IPS-18c (cell line): Measurements from ENCODE around the gene POLDIP2.

Source experiments
- H3K4me3 ChIP-seq: 2 replicates; pipeline ENCODE4 v1.7.0; 2013; ENCODE audit warnings: low read depth, mild to moderate bottlenecking, low read length, moderate library complexity; ENCODE audit not compliant: insufficient read depth
- H3K9me3 ChIP-seq: one replicate; pipeline ENCODE4 v1.6.1; 2013; ENCODE audit warnings: mild to moderate bottlenecking, low read length, moderate library complexity; ENCODE audit not compliant: control insufficient read depth, insufficient read depth

Gene POLDIP2

DNA sequence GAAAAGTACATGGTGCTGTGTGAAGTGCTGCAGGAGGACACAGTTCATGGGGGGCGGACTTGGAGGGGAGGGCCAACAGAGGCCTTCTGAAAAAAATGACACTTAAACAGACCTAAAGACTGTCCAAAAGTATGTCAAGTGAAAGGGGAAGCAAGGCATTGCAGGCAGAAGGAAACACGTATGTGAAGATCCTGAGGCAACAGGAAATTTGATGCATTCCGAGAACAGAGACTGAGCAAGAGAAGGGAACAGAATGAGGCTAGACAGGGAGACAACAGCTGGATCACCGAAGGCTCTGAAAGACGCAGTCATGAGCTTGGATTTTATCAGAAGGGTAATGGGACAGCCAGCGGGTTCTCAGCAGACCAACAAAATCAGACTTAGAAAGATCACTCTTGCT lies 23.2 kb downstream of the POLDIP2 start:
- Histone ChIP-seq H3K4me3 (peak overlapping the region; percentile 93), H3K9me3 (no peaks in the 10 kb centered on the region)

DNA sequence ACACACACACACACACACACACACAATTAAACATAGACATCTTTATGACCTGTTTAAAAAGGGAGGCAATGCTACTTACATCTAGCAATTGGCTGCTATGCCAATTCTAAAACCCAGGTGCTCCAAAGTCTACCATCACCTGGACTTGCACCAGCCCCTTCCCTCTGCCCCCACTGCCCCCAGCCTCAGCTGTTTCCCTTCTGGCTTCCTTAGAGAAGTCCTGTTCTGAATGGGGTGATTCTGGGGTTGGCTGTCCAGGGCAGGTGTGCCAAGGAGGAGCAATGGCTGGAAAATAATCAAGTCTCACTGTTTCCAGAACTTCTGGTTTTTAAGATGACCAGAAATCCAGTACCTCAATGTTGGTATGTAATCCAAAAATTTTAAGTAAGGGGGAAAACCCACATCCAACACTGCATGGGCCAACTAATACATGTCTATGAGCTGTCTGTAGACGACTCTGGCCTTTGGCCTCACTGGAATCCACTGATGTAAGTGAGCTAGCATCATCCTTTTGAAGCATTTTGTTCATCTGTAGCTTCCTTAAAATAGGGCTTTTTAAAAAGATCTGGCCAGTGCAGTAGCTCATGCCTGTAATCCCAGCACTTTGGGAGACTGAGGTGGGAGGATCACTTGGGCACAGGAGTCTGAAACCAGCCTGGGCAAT lies 24.1 kb downstream of the POLDIP2 start:
- H3K9me3 ChIP-seq: no peaks in the 10 kb centered on the region
- no peak overlapping the region for H3K4me3 ChIP-seq

DNA sequence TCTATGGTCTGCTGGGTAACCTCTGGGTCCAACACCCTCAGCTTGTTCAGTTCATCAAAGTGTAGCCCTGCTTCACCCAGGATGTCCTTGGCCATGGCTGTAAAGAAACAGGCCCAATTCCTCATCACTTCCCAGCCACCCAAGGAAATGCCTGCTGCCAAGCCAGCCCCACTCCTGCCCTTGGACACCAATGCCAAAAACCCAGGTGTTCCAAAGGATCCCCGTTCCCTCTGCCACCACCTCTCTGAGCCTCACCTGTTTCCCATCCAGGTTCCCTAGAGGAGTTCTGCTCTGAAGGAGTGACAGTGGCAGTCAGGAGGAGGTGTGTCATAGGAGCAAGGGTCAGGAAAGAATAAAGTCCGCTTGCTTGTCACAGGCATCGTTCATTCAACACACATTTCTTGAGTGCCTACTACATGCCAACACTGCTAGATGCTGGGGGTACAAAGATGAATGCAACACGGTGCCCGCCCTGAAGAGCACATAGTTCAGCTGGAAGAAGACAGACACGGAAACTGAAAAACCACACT lies 25.4 kb downstream of the POLDIP2 start:
- Histone ChIP-seq H3K9me3 (no peaks in the 10 kb centered on the region), H3K4me3 (no peak overlapping the region)

DNA sequence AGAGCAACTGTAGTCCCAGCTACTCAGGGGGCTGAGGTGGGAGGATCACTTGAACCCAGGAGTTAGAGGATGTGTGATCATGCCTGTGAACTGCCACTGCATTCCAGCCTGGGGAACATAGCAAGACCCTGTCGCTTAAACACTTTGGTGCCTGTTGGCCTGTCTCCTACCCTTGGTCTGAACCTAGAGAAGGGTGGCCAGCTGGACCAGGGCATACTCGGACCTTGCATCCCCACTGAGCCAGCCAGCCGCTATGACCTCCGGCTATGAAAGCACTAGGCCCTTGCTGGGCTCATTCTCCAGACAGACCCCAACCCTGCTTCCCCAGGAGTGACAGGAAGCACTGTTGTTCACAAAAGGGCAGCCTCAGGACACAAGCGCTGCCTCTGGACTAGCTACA lies 26.7 kb downstream of the POLDIP2 start:
- Histone ChIP-seq H3K4me3 (no peak overlapping the region), H3K9me3 (peaks cover 2% of the 10 kb centered on the region)

DNA sequence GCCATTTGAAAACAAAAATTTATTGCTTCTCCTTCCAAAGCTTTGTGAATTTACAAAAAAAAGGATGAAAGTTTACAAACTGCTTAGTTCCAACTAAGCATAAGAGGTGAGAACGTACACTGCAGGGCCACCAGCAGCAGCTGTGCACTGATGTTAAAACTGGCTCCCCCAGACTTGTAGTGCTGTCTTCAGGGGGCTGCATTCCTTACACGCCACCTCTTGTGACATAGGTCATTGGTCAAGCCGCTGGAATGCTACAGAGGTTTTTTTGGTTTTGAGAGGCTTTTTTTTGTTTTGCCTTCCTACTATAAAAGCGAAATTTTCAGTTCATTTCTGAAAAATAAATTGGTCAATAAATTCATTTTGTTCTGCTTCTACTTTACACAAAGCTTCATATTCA lies 29.0 kb downstream of the POLDIP2 start:
- Histone ChIP-seq H3K9me3 (peaks cover 2% of the 10 kb centered on the region), H3K4me3 (no peak overlapping the region)

DNA sequence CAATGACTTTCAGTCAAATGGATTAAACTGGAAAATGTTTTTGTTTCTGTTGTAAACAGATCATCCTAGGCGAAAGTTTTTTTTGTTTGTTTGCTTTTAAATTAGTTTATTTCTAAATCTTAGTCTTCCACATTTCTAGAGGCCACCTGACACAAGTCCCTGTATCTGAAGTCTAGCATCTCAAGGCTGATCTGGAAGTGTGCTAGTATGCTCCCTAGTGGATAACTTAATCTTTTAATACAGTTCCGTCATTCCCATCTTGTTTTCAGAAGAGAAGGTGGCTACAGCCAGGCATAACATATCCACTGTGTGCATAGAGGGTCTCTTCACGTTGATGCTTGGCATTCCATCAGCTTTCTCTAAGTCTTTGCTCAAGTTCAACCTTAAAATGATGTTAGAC lies 29.6 kb downstream of the POLDIP2 start:
- no peak overlapping the region for H3K4me3 ChIP-seq
- peaks cover 2% of the 10 kb centered on the region for H3K9me3 ChIP-seq

DNA sequence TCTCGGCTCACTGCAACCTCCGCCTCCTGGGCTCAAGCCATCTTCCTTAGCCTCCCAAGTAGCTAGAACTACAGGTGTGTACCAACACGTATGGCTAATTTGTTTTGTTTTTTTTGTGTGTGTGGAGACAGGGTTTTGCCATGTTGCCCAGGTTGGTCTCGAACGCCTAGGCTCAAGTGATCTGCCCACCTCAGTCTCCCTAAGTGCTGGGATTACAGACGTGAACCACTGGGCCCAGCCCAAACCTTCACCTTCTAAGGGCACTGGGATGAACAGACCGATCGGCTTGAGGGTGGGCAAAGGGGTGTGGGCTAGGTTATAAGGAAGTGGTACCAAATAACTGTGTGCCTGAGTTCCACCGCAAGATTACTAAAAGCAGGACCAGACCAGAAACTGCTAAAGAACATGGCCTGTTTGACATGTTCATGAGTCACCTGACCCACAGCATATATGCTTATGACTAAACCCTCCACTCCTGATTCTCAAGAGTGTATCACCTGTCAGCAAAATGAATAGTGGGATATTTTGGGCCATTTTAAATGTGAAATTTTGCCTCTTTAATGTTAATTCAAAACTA lies 30.2 kb downstream of the POLDIP2 start:
- Histone ChIP-seq H3K9me3 (peaks cover 2% of the 10 kb centered on the region), H3K4me3 (no peak overlapping the region)

DNA sequence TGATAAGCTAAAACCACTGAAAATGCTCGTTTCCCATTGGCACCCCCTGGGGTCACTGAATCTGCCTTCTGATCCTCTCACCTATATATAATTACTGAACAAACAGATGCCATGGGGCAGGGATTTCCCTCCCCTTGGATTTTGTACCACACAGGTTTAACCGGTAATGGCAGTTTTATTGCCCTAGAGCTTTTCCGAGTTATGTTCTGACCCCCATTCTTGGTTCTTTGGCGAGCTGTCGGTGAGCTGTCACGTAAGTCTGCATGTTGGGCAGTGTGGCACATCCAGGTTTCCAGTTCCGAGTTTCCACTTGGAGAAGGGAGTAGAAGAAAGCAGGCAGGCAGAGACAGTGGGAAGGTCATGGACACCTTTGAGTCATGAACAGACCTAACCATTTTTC lies 31.2 kb downstream of the POLDIP2 start:
- peaks cover 2% of the 10 kb centered on the region for H3K9me3 ChIP-seq

DNA sequence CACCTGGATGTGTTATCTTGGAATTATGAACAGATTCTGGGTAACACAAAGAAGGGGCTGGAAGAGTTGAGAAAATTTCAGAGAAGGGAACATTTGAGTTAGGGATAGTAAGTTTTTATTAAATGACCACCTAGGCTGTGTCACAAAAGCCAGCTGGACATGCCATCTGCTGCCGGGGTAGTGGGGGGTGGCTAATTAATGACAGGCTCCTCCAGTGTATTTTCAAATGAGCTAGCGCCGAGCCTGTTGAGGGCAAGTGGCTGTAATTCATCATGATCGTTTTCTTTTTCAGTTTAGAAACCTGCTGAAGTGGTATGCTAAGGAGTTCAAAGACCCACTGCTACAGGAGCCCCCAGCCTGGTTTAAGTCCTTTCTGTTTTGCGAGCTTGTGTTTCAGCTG lies 32.1 kb downstream of the POLDIP2 start:
- H3K9me3 ChIP-seq: peaks cover 2% of the 10 kb centered on the region

More for the DNA sequence above, 31.2 kb downstream of the POLDIP2 start:
- H3K4me3 ChIP-seq: no peak overlapping the region

DNA sequence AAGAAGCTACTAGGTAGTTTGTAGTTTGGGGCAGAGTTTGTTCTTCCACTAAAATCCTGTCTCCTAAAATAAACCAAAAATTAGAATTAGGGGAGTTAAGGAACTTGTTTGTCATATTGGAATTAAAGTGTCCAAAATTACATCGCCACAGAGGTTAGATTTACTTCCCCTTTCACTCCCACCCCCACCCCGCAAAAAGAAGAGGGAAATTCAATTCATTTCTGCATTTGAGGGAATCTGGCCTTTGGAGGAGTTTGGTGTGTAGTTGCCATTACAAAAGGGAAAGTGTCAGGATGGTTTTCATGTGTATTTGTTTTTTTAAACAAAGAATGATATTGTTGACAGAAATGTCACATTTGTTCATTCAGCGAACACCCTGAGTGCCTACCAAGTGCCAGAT lies 32.5 kb downstream of the POLDIP2 start:
- H3K4me3 ChIP-seq: no peak overlapping the region
- H3K9me3 ChIP-seq: peaks cover 2% of the 10 kb centered on the region

More for the DNA sequence above, 32.1 kb downstream of the POLDIP2 start:
- H3K4me3 ChIP-seq: no peak overlapping the region

DNA sequence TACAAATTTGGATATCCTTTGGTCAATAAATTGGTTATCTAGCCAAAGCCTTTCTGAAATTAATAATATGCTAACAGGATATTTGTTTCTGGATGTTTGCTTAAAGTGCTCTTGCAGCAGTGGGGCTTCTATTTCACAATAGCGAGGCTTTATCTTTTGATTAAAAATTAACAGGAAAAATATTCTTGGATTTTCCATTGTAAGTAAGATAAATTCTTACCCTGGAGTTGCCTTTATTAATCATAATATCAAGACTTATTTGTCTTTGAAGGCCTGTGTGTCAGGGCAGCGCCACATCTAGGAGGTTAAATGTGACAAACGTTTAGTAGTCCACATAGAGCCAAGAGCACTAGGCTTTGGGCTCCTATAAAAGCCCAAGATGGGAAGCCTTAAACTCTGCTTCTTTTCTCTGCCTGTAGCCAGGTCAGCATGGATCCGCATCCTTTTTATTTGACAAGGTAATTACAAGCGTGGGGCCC lies 33.0 kb downstream of the POLDIP2 start:
- H3K4me3 ChIP-seq: no peak overlapping the region
- H3K9me3 ChIP-seq: peaks cover 2% of the 10 kb centered on the region

DNA sequence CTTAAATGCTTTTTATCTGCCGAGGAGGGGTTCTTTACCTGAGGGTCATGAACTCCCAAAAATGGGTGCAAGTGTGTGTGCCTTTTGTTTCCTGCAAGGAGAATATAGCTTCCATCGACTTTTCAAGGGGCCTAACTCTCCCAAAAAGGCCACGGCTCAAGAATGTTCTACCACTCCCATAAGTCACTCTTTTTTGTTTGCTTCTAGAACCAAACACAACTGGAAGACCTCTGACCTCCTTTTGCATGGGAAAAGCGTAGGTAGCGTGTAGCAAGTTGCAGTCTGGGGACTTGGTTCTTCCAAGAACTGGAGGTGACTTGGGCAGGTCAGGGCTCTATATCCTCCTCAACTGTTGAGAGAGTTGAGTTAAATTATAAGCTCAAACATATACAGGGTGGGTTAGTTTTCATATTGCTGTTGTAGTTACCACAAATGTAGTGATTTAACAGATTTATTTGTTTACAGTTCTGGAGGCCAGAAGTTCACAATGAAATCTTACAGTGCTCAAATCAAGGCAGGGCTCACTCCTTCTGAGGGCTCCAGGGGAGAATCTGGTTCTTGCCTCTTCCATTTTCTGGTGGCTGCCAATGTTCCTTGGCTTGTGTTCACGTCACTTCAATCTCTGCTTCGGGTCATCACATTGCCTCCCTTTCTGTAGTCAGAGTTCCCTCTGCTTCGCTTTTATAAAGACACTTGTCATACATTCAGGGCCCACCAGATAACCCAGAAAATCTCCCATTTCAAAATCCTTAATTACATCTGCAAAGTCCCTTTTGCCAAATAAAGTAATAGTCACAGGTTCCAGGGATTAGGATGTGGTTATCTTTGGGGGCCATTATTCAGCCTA lies 36.9 kb downstream of the POLDIP2 start:
- peak overlapping the region; percentile 81 for H3K4me3 ChIP-seq
- no peaks in the 10 kb centered on the region for H3K9me3 ChIP-seq

DNA sequence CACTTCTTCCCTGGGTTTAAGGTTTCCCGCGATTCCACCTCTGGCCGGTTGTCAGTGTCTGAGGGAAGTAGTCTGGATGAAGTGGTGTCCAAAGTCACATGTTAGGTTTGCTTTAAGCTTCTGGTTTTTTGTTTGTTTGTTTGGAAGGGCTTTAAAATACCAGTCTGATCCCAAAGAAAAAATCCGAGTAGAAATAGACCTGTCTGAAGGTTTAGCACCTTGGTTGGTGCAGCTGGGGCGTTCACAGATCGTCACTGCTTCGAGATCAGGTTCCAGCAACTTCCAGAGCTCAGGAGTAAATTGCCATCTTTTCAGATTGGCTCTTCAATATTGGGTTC lies 37.8 kb downstream of the POLDIP2 start:
- peak overlapping the region; percentile 81 for H3K4me3 ChIP-seq
- no peaks in the 10 kb centered on the region for H3K9me3 ChIP-seq

DNA sequence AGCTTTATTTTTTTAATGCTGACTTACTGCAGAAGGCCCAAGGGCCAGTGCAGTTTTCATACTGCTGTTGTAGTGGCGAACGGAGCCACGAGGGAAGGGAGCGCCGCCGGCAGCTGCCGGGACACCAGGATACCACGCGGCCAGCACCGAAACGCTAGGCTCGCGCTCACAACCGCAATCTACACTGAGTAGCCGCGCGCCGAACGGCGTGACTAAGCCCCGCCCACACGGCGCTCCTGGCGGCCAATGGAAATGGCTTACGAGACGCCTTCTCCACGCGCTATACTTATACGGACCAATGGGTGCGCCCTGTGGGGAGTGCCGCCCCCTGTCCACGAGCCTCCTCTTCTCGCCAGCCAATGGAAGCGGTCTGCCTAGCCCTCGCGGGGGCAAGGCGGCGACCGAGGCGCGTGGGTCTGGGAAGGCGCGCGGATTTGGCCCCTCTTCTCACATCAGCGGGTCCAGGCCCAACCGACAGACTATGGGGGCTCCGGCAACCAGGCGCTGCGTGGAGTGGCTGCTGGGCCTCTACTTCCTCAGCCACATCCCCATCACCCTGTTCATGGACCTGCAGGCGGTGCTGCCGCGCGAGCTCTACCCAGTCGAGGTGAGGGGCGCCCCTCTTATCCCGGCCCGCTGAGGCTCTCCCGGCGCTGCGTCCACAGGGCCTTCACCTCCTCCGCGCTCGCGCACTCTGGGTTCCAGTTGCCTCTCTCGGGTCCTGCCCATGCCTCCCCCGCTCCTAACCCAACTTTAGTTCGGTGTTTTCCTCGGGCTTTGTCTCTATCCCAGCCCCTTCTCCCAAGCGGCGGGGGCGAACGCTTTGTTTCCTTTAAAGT lies 38.3 kb downstream of the POLDIP2 start, which contains the start of gene TMEM97:
Gene TMEM97 (plus strand): TSS at position 442 of the 839 bp plus-strand sequence. CDS start 40 bp downstream, at position 482.
- H3K9me3 ChIP-seq: no peaks in the 10 kb centered on the region
- H3K4me3 ChIP-seq: peak within 1 kb of the TSS; percentile 81

DNA sequence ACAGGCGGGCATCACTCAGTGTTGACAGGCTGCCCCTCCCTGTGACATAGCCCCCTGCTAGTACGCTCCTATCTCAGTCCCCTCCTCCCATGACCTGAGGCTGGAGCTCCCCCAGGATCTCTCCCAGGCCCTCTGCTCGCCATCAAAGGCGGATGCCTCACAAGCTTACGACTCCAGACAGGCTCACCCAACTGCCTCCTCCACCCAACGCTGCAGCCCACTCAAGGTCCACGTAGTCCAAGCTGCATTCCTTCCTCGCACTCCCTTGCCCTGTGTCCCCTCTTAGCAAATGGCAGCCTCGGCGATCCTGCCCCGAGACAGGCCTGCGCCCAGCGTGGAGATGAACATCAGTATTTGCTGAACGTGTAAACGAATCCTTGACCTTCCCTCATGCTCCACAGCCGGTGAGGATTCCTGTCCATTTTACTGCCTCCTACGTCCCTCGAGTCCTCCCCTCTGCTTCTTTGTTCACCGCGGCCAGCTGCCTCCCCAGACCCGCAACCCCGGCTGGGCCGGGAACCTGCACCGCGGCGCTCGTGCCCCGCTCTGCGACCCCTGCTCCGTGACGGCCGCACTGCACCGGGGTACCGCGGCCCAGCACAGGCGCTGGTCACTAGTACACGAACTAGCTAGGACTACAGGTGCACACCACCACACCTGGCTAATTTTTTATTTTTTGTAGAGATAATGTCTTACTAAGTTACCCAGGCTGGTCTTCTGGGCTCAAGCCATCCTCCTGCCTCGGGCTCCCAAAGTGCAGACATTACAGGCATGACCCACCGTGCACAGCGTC lies 39.2 kb downstream of the POLDIP2 start:
- Histone ChIP-seq H3K4me3 (peak overlapping the region; percentile 81), H3K9me3 (no peaks in the 10 kb centered on the region)
